Myocyte (in vitro differentiated cells): Measurements from ENCODE around the gene FGFRL1. TPM values are rescaled to one million over a fixed set of nuclear protein-coding genes. Genes with fewer than 3 reads are reported as not detected.

ENCODE experiments used
- DNase-seq: peaks from one replicate; pipeline ENCODE4 v3.0.0-alpha.2; 2012; ENCODE audit warnings: low read depth
- total RNA-seq: library from RNA; depleted of rRNA; stranded (reverse); fragments of >200 nt; gene quantifications from 2 replicates; pipeline ENCODE4 v1.2.3, GENCODE V29; 2014

The FGFRL1 gene
- total RNA-seq, 1 donor from 2014 or later: 20.5 TPM

- peak; percentile 71 for DNase-seq
Observed at GRCh38 chr4:1021386-1022050, 10.1 kb downstream of the FGFRL1 start.

DNA sequence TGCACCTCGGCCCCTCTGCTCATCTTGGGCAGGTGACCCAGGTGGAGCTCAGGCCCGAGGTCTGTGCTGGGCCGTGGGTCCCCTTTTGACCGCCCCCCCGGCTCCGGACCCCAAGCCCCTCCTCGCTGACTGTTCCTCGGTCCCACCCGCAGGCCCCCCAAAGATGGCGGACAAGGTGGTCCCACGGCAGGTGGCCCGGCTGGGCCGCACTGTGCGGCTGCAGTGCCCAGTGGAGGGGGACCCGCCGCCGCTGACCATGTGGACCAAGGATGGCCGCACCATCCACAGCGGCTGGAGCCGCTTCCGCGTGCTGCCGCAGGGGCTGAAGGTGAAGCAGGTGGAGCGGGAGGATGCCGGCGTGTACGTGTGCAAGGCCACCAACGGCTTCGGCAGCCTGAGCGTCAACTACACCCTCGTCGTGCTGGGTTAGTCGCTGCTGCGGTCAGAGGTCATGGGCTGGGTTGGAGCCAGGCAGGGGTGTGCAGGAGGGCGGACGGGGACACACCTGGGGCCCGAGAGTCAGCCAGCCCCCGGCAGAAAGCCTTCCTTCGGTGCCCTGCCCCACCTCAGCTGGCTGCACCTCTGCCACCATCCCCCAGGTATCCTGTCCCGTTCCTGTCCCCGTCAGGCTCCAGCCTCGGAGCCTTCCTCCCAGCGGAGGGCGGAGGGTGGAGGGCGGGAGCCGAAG is 10.8 kb downstream of the FGFRL1 start:
- DNase-seq: no peak

DNA sequence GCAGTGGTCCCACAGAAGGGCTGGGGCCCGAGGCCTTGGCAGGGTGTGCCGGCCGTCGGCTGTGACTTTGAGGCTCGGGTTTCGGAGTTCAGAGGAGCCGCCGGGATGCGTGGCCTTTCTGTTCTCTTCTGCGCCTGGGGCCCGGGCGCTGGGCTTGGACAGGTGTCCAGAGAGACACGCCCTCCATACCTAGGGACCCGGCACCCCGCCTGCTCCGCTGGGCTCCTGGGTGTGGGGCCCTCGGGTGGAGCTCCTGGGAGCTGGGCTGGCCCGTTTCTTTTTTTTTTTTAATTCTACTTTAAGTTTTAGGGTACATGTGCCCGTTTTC is 11.3 kb downstream of the FGFRL1 start:
- DNase-seq: no peak

DNA sequence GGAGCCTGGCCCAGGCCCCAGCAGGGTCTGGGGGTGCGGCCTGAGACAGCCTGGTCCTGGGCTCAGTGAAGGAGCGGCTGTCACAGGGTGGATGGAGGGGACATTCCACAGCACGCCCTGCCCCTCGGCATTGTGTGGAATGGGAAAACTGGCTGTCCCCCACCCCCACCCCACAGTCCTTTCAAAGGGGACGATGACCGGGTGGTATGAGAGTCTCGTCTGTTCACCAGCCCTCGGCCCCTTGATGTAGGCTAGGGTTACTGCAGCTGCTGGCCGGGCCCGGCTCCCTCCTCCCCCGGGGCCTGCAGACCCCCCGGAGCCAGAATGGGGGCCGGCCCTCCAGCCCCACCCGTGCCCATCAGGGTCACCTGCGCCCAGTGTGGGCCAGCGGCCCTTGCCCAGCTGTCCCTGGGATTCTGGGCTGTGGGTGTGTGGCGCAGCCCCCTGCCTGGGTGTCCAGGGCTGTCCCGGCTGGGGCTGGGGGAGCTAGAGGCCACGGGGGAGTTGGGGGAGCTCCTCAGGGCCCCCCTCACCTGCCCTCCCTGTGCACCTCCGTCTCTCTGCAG is 11.7 kb downstream of the FGFRL1 start:
- DNase-seq: no peak

GRCh38 chr4:1023895-1024740 is 12.7 kb downstream of the FGFRL1 start:
- no peak for DNase-seq

DNA sequence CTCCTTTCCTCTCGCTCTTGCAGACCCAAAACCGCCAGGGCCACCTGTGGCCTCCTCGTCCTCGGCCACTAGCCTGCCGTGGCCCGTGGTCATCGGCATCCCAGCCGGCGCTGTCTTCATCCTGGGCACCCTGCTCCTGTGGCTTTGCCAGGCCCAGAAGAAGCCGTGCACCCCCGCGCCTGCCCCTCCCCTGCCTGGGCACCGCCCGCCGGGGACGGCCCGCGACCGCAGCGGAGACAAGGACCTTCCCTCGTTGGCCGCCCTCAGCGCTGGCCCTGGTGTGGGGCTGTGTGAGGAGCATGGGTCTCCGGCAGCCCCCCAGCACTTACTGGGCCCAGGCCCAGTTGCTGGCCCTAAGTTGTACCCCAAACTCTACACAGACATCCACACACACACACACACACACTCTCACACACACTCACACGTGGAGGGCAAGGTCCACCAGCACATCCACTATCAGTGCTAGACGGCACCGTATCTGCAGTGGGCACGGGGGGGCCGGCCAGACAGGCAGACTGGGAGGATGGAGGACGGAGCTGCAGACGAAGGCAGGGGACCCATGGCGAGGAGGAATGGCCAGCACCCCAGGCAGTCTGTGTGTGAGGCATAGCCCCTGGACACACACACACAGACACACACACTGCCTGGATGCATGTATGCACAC is 13.6 kb downstream of the FGFRL1 start:
- no peak for DNase-seq

DNA sequence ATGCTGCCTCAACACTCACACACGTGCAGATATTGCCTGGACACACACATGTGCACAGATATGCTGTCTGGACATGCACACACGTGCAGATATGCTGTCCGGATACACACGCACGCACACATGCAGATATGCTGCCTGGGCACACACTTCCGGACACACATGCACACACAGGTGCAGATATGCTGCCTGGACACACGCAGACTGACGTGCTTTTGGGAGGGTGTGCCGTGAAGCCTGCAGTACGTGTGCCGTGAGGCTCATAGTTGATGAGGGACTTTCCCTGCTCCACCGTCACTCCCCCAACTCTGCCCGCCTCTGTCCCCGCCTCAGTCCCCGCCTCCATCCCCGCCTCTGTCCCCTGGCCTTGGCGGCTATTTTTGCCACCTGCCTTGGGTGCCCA is 14.7 kb downstream of the FGFRL1 start:
- DNase-seq: no peak

GRCh38 chr4:1027219-1027914 is 15.9 kb downstream of the FGFRL1 start:
- DNase-seq: no peak

- DNase-seq: no peak
Observed at GRCh38 chr4:1027915-1028238, 16.5 kb downstream of the FGFRL1 start.

DNA sequence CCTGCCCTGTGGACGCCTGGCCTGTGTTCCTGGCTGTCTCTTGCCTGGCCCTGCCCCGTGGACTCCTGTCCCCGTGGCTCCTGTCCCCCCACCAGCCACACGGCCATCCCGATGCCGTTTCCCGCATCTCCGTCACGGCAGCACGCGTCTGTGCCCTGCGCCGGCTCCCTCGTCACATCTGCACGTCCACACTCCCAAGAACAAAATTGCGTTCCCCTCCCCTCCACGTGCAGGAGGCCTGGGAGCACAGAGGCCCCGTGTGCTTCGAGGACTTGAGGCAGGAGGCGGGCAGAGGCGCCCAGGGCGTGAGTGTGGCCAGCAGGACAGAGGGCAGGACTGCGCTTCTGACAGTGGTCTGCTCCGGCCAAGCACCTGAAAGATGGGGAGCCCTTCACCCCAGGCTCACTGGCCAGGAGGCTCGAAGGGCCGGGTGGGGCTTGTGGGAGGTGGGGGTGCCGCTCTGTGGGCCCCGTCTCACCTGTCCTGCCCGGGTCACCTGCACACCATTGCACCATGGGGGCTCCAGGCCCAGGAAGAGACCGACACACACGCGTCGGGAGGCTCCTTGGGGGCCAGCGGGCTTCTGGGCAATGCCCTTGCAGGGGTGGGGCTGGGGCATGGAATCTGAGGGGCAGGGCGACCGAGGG is 17.3 kb downstream of the FGFRL1 start:
- DNase-seq: no peak

- peak; percentile 17 for DNase-seq
Observed at GRCh38 chr4:1029529-1029928, 18.1 kb downstream of the FGFRL1 start.

- DNase-seq: no peak
Observed at GRCh38 chr4:1030031-1030430, 18.6 kb downstream of the FGFRL1 start.

DNA sequence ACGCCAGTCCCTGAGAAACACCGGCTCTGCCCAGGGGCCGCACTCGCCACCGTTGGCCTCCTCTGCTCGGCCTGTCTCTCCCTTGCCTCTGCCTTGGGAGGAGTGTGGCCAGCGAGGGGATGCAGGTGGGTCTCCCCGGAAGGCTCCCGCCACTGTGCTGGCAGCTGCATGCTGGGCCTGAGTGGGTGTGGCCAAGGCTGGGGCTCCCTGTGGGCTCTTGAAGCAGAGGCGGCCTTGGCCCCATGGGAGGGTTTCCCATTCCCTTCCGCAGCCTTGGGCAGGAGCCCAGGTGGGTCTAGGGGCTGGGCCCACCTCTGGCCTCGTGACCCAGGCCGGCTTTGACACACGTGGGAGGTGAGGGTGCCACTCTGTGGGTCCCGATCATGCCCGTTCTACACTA is 19.1 kb downstream of the FGFRL1 start:
- DNase-seq: no peak

- no peak for DNase-seq
Observed at GRCh38 chr4:1031346-1031745, 19.9 kb downstream of the FGFRL1 start.

DNA sequence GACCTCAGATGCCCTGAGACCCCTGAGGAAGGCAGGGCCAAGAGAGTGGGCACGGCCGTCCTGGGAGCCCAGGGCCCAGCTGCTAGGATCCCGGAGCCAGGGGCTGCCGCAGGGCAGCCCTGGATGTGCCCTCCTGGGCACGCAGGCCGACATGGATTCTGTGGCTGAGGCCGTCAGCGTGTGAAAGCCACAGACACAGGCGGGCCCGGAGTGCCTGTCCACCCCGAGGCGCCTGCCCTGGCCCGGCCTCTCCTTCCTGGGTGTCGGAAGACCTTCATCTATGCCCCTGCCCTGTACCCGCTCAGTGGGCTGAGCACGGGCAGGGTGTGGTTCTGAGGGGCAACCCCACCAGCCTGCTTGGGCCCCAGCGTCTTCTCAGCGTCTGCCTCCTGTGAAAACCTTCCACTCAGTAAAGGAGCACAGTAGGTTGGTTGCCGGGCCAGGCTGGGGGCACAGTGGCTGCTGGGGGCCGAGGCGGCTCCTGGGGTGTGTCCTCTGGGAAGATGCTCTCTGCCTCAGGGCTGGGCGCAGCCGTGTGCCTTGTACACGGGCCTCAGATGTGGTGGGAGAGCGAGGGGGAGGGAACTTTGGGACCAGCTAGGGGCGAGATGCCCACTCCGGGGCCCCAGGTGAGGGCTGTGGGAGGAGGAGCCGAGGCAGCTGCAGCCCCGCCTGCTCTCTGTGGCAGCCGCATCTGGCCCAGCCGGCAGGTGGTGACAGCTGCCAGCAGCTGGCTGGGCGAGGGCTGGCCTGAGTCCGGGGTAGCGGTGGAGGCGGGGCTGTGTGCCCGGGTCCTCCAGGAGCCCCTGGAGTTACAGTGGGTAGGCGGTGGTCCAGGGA is 20.8 kb downstream of the FGFRL1 start:
- peak; percentile 18 for DNase-seq

DNA sequence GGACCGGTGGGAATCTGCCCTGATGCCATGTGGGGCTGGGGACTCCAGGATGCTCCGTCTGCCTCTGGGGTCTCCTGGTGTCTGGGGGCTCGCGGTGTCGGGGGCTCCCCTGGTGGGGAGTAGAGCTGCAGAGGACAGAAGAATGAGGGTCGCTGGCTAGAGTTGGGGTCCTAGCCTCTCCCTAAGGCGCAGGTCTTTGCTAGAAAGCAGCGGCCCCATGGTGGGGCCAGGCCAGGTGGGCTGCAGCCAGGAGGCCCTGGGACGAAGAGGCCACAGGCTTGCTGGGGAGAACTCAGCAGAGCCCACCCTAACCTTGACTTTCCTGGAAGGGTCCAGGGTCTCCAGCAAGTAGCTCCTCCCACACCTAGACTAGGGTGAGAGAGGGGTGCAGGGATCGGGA is 21.4 kb downstream of the FGFRL1 start:
- no peak for DNase-seq

- peak; percentile 59 for DNase-seq
Observed at GRCh38 chr4:1033840-1034551, 22.6 kb downstream of the FGFRL1 start.

GRCh38 chr4:1035510-1035909 is 24.1 kb downstream of the FGFRL1 start:
- DNase-seq: no peak

- DNase-seq: no peak
Observed at GRCh38 chr4:1036095-1036494, 24.7 kb downstream of the FGFRL1 start.
